RPMI8226 (cell line): Measurements from ENCODE around the gene NCAPH2.
A peak's percentile ranks its signal among the peaks of the same experiment; 100 is the strongest.

Experiments
- DNase-seq: peaks from one replicate; pipeline ENCODE4 v3.0.0-alpha.2; 2015

Gene NCAPH2

GRCh38 chr22:50550395-50550794, 42.4 kb downstream of the NCAPH2 start:
- DNase-seq = no peak

GRCh38 chr22:50551160-50551752, 43.2 kb downstream of the NCAPH2 start:
- DNase-seq = no peak

GRCh38 chr22:50553310-50553709, 45.3 kb downstream of the NCAPH2 start:
- no peak for DNase-seq

GRCh38 chr22:50556703-50557102, 48.7 kb downstream of the NCAPH2 start:
- DNase-seq = no peak

GRCh38 chr22:50560034-50560433, 52.0 kb downstream of the NCAPH2 start:
- DNase-seq = no peak

GRCh38 chr22:50561401-50562358, 53.7 kb downstream of the NCAPH2 start:
- DNase-seq = no peak

GRCh38 chr22:50562523-50563412, 54.7 kb downstream of the NCAPH2 start, which contains the start of gene SYCE3:
TSS of gene SYCE3 (minus strand) at chr22:50562919. CDS start at chr22:50556405, 6,514 bp downstream.
- DNase-seq = peak; percentile 99

GRCh38 chr22:50563413-50564160, 55.6 kb downstream of the NCAPH2 start:
- peak; percentile 16 for DNase-seq

- DNase-seq = no peak
These were observed 56.3 kb downstream of the NCAPH2 start for GRCh38 chr22:50564289-50564688.

GRCh38 chr22:50567721-50568252, 59.8 kb downstream of the NCAPH2 start:
- no peak for DNase-seq

GRCh38 chr22:50568626-50569025, 60.6 kb downstream of the NCAPH2 start:
- no peak for DNase-seq

GRCh38 chr22:50569041-50569459, 61.0 kb downstream of the NCAPH2 start:
- no peak for DNase-seq

GRCh38 chr22:50569896-50570535, 62.0 kb downstream of the NCAPH2 start:
- DNase-seq = no peak

- DNase-seq = no peak
These were observed 62.8 kb downstream of the NCAPH2 start for GRCh38 chr22:50570861-50571260.

GRCh38 chr22:50571264-50572175, 63.5 kb downstream of the NCAPH2 start:
- DNase-seq = no peak

GRCh38 chr22:50572965-50573364, 64.9 kb downstream of the NCAPH2 start:
- no peak for DNase-seq

GRCh38 chr22:50573491-50574382, 65.7 kb downstream of the NCAPH2 start:
- no peak for DNase-seq

GRCh38 chr22:50574383-50574755, 66.3 kb downstream of the NCAPH2 start:
- DNase-seq = no peak
